Activated naive CD4-positive, alpha-beta T cell treated with anti-CD3 and anti-CD28 coated beads, Interleukin-2, amount 50 U/mL, for 72 hours (primary cell): Measurements from ENCODE around the gene GCNT1. TPM values are rescaled to one million over a fixed set of nuclear protein-coding genes. Genes with fewer than 3 reads are reported as not detected.
"Not testable (repeated sequence)": the region's sequence is repeated elsewhere in the genome, so short reads cannot be mapped to it uniquely, and the experiment has no call there.

Experiments
- ATAC-seq, 2 donors: fragments of 150-1000 bp; cut with Tn5 transposase; 2 replicates each; pipeline ENCODE4 v1.10.0; 2021; ENCODE audit warnings: mild to moderate bottlenecking in 2 of 2, moderate library complexity in 2 of 2
- DNase-seq, 2 donors: peaks; one replicate each; pipeline ENCODE4 v3.0.0; 2021 to 2022; ENCODE audit warnings: low spot score in 2 of 2
- H3K27ac Mint-ChIP-seq, 2 donors: one replicate each; pipeline ENCODE4 v1.8.0; 2022; ENCODE audit warnings: mild to moderate bottlenecking in 2 of 2, mixed read lengths in 2 of 2
- H3K36me3 Mint-ChIP-seq, 2 donors: one replicate each; pipeline ENCODE4 v1.8.0; 2022; ENCODE audit warnings: mixed read lengths in 2 of 2
- H3K9me3 Mint-ChIP-seq, 2 donors: one replicate each; pipeline ENCODE4 v1.8.0; 2022; ENCODE audit warnings: mixed read lengths in 2 of 2
- total RNA-seq, 2 donors: library from RNA; stranded (reverse); gene quantifications; one replicate each; pipeline ENCODE4 v1.2.3, GENCODE V29; 2022

The GCNT1 gene
- total RNA-seq, 2 donors from 2014 or later = 3.8 to 4.8 TPM

DNA sequence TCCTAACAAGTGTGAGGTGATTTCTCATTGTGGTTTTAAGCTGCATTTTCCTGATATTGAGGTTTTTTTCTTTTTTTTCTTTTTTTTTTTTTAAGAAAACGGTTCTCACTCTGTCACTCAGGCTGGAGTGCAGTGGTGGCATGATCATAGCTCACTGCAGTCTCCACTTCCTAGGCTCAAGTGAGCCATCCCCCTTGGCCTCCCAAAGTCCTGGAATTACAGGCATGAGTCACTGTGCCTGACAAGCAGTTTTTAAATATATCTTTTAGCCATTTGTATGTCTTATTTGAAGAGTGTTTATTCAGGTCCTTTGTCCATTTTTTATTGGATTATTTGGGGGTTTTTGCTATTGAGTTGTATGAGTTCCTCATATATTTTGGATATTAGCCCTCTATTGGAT, 53.8 kb downstream of the GCNT1 start:
- Mint-ChIP-seq H3K9me3 (peaks cover 0 to 4% of the 10 kb centered on the region in 2 donors), H3K27ac (no peak overlapping the region), H3K36me3 (no peaks in the 10 kb centered on the region)
- DNase-seq (no peak), ATAC-seq (no peak)

GRCh38 chr9:76516350-76516749, 57.4 kb downstream of the GCNT1 start:
- no peak for DNase-seq
- H3K27ac Mint-ChIP-seq = no peak overlapping the region
- ATAC-seq = no peak
- no peaks in the 10 kb centered on the region for H3K36me3 Mint-ChIP-seq
- peaks cover 0 to 4% of the 10 kb centered on the region in 2 donors for H3K9me3 Mint-ChIP-seq

GRCh38 chr9:76516871-76517270, 57.9 kb downstream of the GCNT1 start:
- Mint-ChIP-seq H3K36me3 (no peaks in the 10 kb centered on the region), H3K27ac (no peak overlapping the region), H3K9me3 (peaks cover 0 to 4% of the 10 kb centered on the region in 2 donors)
- DNase-seq (no peak), ATAC-seq (no peak)

GRCh38 chr9:76519075-76519835, 60.3 kb downstream of the GCNT1 start:
- no peak for ATAC-seq
- no peaks in the 10 kb centered on the region for H3K36me3 Mint-ChIP-seq
- peak overlapping the region in 1 of 2 donors; percentile 8 for H3K27ac Mint-ChIP-seq
- H3K9me3 Mint-ChIP-seq = no peaks in the 10 kb centered on the region
- DNase-seq = no peak

DNA sequence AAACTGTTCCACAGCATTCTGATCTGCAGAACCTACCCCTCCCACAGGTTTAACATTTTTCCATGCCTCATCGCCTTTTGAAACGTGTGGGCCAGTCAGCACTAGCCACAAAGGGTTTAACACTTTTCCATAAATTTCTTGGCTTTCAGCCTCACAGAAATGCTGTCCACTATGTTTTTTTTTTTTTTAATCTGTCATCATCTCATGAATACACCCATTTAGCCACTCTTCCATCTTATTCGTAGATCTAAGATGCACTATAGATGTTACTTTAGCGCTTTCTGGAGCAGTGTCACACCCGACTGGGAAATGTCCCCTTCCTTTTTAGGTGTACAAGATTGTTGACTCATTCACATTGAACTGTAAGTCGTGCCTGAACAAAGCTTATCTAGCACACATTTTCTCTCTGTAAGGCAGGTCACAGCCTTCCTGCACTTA, 62.3 kb downstream of the GCNT1 start:
- no peak for DNase-seq
- no peak for ATAC-seq
- Mint-ChIP-seq H3K27ac (no peak overlapping the region), H3K9me3 (no peaks in the 10 kb centered on the region), H3K36me3 (no peaks in the 10 kb centered on the region)

DNA sequence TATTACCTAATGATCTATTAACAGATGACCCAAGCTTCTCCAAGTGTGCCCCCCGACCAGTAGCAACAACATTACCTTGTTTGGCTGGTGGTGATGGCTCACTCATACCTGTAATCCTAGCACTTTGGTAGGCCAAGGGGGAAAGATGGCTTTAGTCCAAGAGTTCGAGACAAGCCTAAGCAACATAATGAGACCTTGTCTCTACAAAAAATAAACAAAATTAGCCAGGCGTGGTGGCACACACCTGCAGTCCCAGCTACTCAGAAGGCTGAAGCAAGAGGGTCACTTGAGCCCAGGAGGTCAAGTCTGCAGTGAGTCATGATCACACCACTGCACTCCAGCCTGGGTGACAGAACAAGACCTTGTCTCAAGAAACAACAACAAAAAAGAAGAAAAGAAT, 62.9 kb downstream of the GCNT1 start:
- H3K27ac Mint-ChIP-seq = no peak overlapping the region
- DNase-seq (no peak), ATAC-seq (no peak)
- H3K36me3 Mint-ChIP-seq = no peaks in the 10 kb centered on the region
- H3K9me3 Mint-ChIP-seq = no peaks in the 10 kb centered on the region

GRCh38 chr9:76523617-76524200, 64.7 kb downstream of the GCNT1 start:
- not testable (repeated sequence) for DNase-seq, H3K36me3 Mint-ChIP-seq, H3K9me3 Mint-ChIP-seq, H3K27ac Mint-ChIP-seq, ATAC-seq

DNA sequence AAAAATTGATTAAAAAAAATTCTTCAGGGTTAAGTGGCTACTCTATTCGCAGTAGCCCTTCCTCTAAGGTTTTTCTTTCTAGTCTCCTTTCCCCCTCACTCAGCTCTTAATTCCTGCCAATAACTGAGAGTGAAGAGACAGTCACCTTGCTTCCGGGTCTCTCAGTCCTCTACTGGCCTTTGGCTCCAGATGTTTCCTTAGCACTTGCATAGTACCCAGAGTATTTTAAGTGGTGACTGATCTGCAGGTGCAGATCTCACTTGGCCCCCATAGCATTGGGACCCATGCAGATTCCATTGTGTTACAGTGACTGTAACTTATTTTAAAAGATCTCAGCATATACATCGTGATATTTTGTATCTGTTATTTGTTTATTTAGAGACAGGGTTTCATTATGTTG, 66.2 kb downstream of the GCNT1 start:
- ATAC-seq (no peak), DNase-seq (no peak)
- Mint-ChIP-seq H3K36me3 (peaks cover 0 to 5% of the 10 kb centered on the region in 2 donors), H3K9me3 (peaks cover 0 to 5% of the 10 kb centered on the region in 2 donors), H3K27ac (no peak overlapping the region)

- DNase-seq (no peak), ATAC-seq (no peak)
- no peak overlapping the region for H3K27ac Mint-ChIP-seq
- peaks cover 0 to 5% of the 10 kb centered on the region in 2 donors for H3K36me3 Mint-ChIP-seq
- H3K9me3 Mint-ChIP-seq = peaks cover 0 to 5% of the 10 kb centered on the region in 2 donors
Observed at GRCh38 chr9:76526026-76526425, 67.0 kb downstream of the GCNT1 start.

- Mint-ChIP-seq H3K27ac (peak overlapping the region in 1 of 2 donors; percentile 36), H3K9me3 (peaks cover 0 to 5% of the 10 kb centered on the region in 2 donors), H3K36me3 (peaks cover 0 to 5% of the 10 kb centered on the region in 2 donors)
- no peak for DNase-seq
- no peak for ATAC-seq
Observed at GRCh38 chr9:76528056-76528455, 69.1 kb downstream of the GCNT1 start.

- H3K9me3 Mint-ChIP-seq = peaks cover 0 to 5% of the 10 kb centered on the region in 2 donors
- H3K27ac Mint-ChIP-seq = peak overlapping the region in 1 of 2 donors; percentile 60
- peaks cover 0 to 5% of the 10 kb centered on the region in 2 donors for H3K36me3 Mint-ChIP-seq
- DNase-seq (no peak), ATAC-seq (no peak)
Observed at GRCh38 chr9:76528642-76529190, 69.7 kb downstream of the GCNT1 start.

- no peak for ATAC-seq
- H3K27ac Mint-ChIP-seq = no peak overlapping the region
- DNase-seq = no peak
- H3K9me3 Mint-ChIP-seq = peaks cover 0 to 5% of the 10 kb centered on the region in 2 donors
- H3K36me3 Mint-ChIP-seq = peaks cover 0 to 5% of the 10 kb centered on the region in 2 donors
Observed at GRCh38 chr9:76529653-76530052, 70.7 kb downstream of the GCNT1 start.

- Mint-ChIP-seq H3K27ac (no peak overlapping the region), H3K36me3 (peaks cover 0 to 5% of the 10 kb centered on the region in 2 donors), H3K9me3 (peaks cover 0 to 5% of the 10 kb centered on the region in 2 donors)
- DNase-seq (no peak), ATAC-seq (no peak)
Observed at GRCh38 chr9:76530458-76531110, 71.6 kb downstream of the GCNT1 start.

- DNase-seq (no peak), ATAC-seq (no peak)
- H3K36me3 Mint-ChIP-seq = peaks cover 0 to 5% of the 10 kb centered on the region in 2 donors
- no peak overlapping the region for H3K27ac Mint-ChIP-seq
- peaks cover 0 to 5% of the 10 kb centered on the region in 2 donors for H3K9me3 Mint-ChIP-seq
Observed at GRCh38 chr9:76531231-76531780, 72.3 kb downstream of the GCNT1 start.

- not testable (repeated sequence) for H3K27ac Mint-ChIP-seq, DNase-seq, ATAC-seq
Observed at GRCh38 chr9:76532877-76533276, 73.9 kb downstream of the GCNT1 start.

DNA sequence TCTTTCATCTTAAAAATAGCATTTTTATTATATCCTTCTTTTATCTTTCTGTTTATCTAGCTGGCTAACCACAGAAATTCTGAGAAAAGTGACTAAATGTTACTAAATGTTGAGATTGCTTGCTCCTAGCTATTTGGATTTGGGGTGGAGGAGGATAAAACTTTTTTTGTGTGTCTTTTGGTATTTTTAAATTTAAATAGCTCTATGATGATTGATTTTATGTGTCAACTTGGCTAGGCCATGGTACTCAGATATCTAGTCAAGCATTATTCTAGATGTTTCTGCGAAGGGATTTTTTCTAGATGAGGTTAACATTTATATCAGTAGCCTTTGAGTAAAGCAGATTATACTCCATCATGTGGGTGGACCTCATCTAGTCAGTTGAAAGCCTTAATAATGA, 75.0 kb downstream of the GCNT1 start:
- peaks cover 0 to 4% of the 10 kb centered on the region in 2 donors for H3K9me3 Mint-ChIP-seq
- DNase-seq = no peak

More at GRCh38 chr9:76532877-76533276, 73.9 kb downstream of the GCNT1 start:
- H3K36me3 Mint-ChIP-seq, H3K9me3 Mint-ChIP-seq: not testable (repeated sequence)

More for the DNA sequence above, 75.0 kb downstream of the GCNT1 start:
- H3K27ac Mint-ChIP-seq = no peak overlapping the region
- peaks cover 0 to 3% of the 10 kb centered on the region in 2 donors for H3K36me3 Mint-ChIP-seq
- no peak for ATAC-seq
